Esophagus squamous epithelium (tissue), 4 donors: Measurements from ENCODE around the gene GADD45B.

ENCODE experiments used
- CTCF ChIP-seq, 6 experiments: fragments of 450-650 bp in 4 of 6; fragments of 200-600 bp in 2 of 6; sonication (generic) in 2 of 6; IDR thresholded peaks; one replicate each; pipeline ENCODE4 v1.5.1; 2016 to 2019; ENCODE audit warnings: antibody characterized with exemption in 6 of 6, mild to moderate bottlenecking in 4 of 6, moderate library complexity in 4 of 6
- POLR2A ChIP-seq, 4 donors: fragments of 450-650 bp; IDR thresholded peaks; one replicate each; pipeline ENCODE4 v1.6.1; 2017; ENCODE audit warnings: antibody characterized with exemption in 4 of 4, mild to moderate bottlenecking in 4 of 4, moderate library complexity in 3 of 4

GRCh38 chr19:2454962-2455850, 20.7 kb upstream of the GADD45B start:
- no peak for TF ChIP-seq CTCF (IDR thresholded peaks at IDR 0.05)
- TF ChIP-seq POLR2A (IDR thresholded peaks at IDR 0.05), result no peak
